GM19239 (cell line): ENCODE results near the gene KRT15.

Source experiments
- DNase-seq: peaks from one replicate; pipeline ENCODE4 v3.0.0; 2011; ENCODE audit warnings: low spot score; ENCODE audit not compliant: insufficient read length
- FAIRE-seq: peaks from 2 replicates; lab custom pipeline; 2011; peaks lifted over from hg19 to GRCh38; lab: Jason Lieb, UNC

KRT15 gene

GRCh38 chr17:41518789-41519449, at the start of gene KRT15:
KRT15 (minus strand) TSS chr17:41518890; CDS start chr17:41518827, 63 bp downstream.
- FAIRE-seq (no peak), DNase-seq (no peak)

GRCh38 chr17:41567317-41567716, 48.6 kb upstream of the KRT15 start:
- DNase-seq (no peak), FAIRE-seq (no peak)

GRCh38 chr17:41565338-41565737, 46.6 kb upstream of the KRT15 start:
- DNase-seq = no peak
- FAIRE-seq = no peak

- FAIRE-seq (no peak), DNase-seq (no peak)
These were observed 45.0 kb upstream of the KRT15 start for GRCh38 chr17:41563607-41564170.

GRCh38 chr17:41561554-41561953, 42.9 kb upstream of the KRT15 start:
- no peak for DNase-seq
- no peak for FAIRE-seq

- DNase-seq (no peak), FAIRE-seq (no peak)
These were observed 40.9 kb upstream of the KRT15 start for GRCh38 chr17:41559548-41559947.

- DNase-seq = no peak
These were observed 38.2 kb upstream of the KRT15 start for GRCh38 chr17:41556931-41557330.

GRCh38 chr17:41556306-41556705, 37.6 kb upstream of the KRT15 start:
- no peak for FAIRE-seq
- DNase-seq = no peak

More at GRCh38 chr17:41556931-41557330, 38.2 kb upstream of the KRT15 start:
- no peak for FAIRE-seq

GRCh38 chr17:41555105-41555887, 36.6 kb upstream of the KRT15 start:
- DNase-seq = no peak

GRCh38 chr17:41553987-41554680, 35.4 kb upstream of the KRT15 start:
- DNase-seq (no peak), FAIRE-seq (no peak)

More at GRCh38 chr17:41555105-41555887, 36.6 kb upstream of the KRT15 start:
- no peak for FAIRE-seq

GRCh38 chr17:41553176-41553575, 34.5 kb upstream of the KRT15 start:
- no peak for FAIRE-seq
- DNase-seq = no peak

- no peak for FAIRE-seq
- no peak for DNase-seq
These were observed 33.8 kb upstream of the KRT15 start for GRCh38 chr17:41552455-41552854.

GRCh38 chr17:41551365-41551764, 32.7 kb upstream of the KRT15 start:
- FAIRE-seq (no peak), DNase-seq (no peak)

GRCh38 chr17:41549596-41550039, 30.9 kb upstream of the KRT15 start:
- FAIRE-seq (no peak), DNase-seq (no peak)

- FAIRE-seq = peak; percentile 90
These were observed 30.3 kb upstream of the KRT15 start for GRCh38 chr17:41548844-41549595.

GRCh38 chr17:41547921-41548843, 29.5 kb upstream of the KRT15 start:
- FAIRE-seq (no peak), DNase-seq (no peak)

More at GRCh38 chr17:41548844-41549595, 30.3 kb upstream of the KRT15 start:
- DNase-seq = peak; percentile 69

GRCh38 chr17:41547378-41547841, 28.7 kb upstream of the KRT15 start:
- no peak for FAIRE-seq
- DNase-seq = no peak

- FAIRE-seq (no peak), DNase-seq (no peak)
These were observed 28.1 kb upstream of the KRT15 start for GRCh38 chr17:41546819-41547218.
